H1 (cell line): ENCODE results near the gene MKI67. TPM values are rescaled to one million over a fixed set of nuclear protein-coding genes. Genes with fewer than 3 reads are reported as not detected.

Experiments used
- CTCF ChIA-PET: fragments of 300-600 bp; sonication (Branson Sonifier 250); formaldehyde crosslinking; loops from one replicate; lab custom pipeline; 2021; ENCODE audit not compliant: partially characterized antibody; lab: Charles Lee
- POLR2A ChIA-PET: fragments of 300-600 bp; sonication (Branson Sonifier 250); formaldehyde crosslinking; loops from one replicate; lab custom pipeline; 2021; ENCODE audit warnings: inconsistent platforms; ENCODE audit not compliant: partially characterized antibody; lab: Charles Lee
- DNase-seq, 2 experiments: peaks; one replicate each; pipeline versions ENCODE4 v3.0.0 to v3.0.0-alpha.2; 2010 to 2022; ENCODE audit warnings: low spot score in 2 of 2, low read depth in 1 of 2, mixed read lengths in 1 of 2
- FAIRE-seq: peaks from 2 replicates; lab custom pipeline; 2011; peaks lifted over from hg19 to GRCh38; lab: Jason Lieb, UNC
- H2AFZ ChIP-seq: 2 replicates; pipeline ENCODE4 v1.8.1; 2012; ENCODE audit warnings: low read length, inconsistent platforms
- H2AK5ac ChIP-seq: 2 replicates; pipeline ENCODE4 v1.6.1; 2013; ENCODE audit warnings: low read depth, low read length
- H2BK120ac ChIP-seq: replicated peaks from 2 replicates; pipeline ENCODE3; 2013; ENCODE audit warnings: low read depth, low read length, inconsistent platforms
- H2BK12ac ChIP-seq: 2 replicates; pipeline ENCODE4 v1.6.1; 2013; ENCODE audit warnings: low read depth, low read length
- H2BK15ac ChIP-seq: 2 replicates; pipeline ENCODE4 v1.6.1; 2013; ENCODE audit warnings: low read length
- H2BK20ac ChIP-seq: 2 replicates; pipeline ENCODE4 v1.6.1; 2013; ENCODE audit warnings: low read length
- H2BK5ac ChIP-seq: 2 replicates; pipeline ENCODE4 v1.6.1; 2013; ENCODE audit warnings: low read depth, low read length
- H3K14ac ChIP-seq: 2 replicates; pipeline ENCODE4 v1.6.1; 2013; ENCODE audit warnings: inconsistent platforms; ENCODE audit not compliant: insufficient read length
- H3K18ac ChIP-seq: 2 replicates; pipeline ENCODE4 v1.6.1; 2013; ENCODE audit warnings: low read length; ENCODE audit errors: extremely low read depth
- H3K23ac ChIP-seq: 2 replicates; pipeline ENCODE4 v1.6.1; 2013; ENCODE audit warnings: inconsistent platforms; ENCODE audit not compliant: insufficient read length
- H3K23me2 ChIP-seq: 2 replicates; pipeline ENCODE4 v1.6.1; 2013; ENCODE audit warnings: low read depth, low read length
- H3K27ac ChIP-seq: 2 replicates; pipeline ENCODE4 v1.6.1; 2011; ENCODE audit warnings: low read depth, low read length, inconsistent platforms
- H3K27me3 ChIP-seq, 4 experiments: replicated peaks in 1 of 4; 1 replicate in 1 of 4; 2 replicates in 3 of 4; pipeline versions ENCODE4 v1.6.1 to v1.8.1; 2011 to 2013; ENCODE audit warnings: low read length in 3 of 4, mild to moderate bottlenecking in 3 of 4, inconsistent platforms in 2 of 4, mixed read lengths in 2 of 4, moderate library complexity in 1 of 4; ENCODE audit not compliant: control insufficient read depth in 3 of 4, insufficient read depth in 3 of 4; ENCODE audit errors: extremely low read depth in 1 of 4
- H3K36me3 ChIP-seq, 4 experiments: 2 replicates each; pipeline versions ENCODE4 v1.6.1 to v1.8.1; 2011 to 2013; ENCODE audit warnings: mild to moderate bottlenecking in 4 of 4, low read length in 3 of 4, moderate library complexity in 2 of 4, control low read depth in 1 of 4, inconsistent platforms in 1 of 4; ENCODE audit not compliant: insufficient read depth in 4 of 4, control insufficient read depth in 2 of 4
- H3K4ac ChIP-seq: replicated peaks from 2 replicates; pipeline ENCODE3; 2013; ENCODE audit warnings: low read length, low read depth, mixed read lengths, inconsistent platforms; ENCODE audit not compliant: insufficient read length
- H3K4me1 ChIP-seq, 4 experiments: replicated peaks in 1 of 4; 1 replicate in 1 of 4; 2 replicates in 3 of 4; pipeline versions ENCODE4 v1.6.1 to v1.8.1; 2011 to 2013; ENCODE audit warnings: low read length in 3 of 4, inconsistent platforms in 2 of 4, mixed read lengths in 1 of 4; ENCODE audit not compliant: insufficient read depth in 4 of 4, control insufficient read depth in 3 of 4
- H3K4me2 ChIP-seq, 2 experiments: 2 replicates each; pipeline versions ENCODE4 v1.6.1 to v1.8.1; 2011 to 2013; ENCODE audit warnings: low read depth in 2 of 2, low read length in 2 of 2, control low read depth in 1 of 2, inconsistent platforms in 1 of 2, mild to moderate bottlenecking in 1 of 2; ENCODE audit not compliant: insufficient read depth in 1 of 2
- H3K4me3 ChIP-seq, 4 experiments: fragments of 200-600, 300-600 bp in 1 of 4; sonication (generic), shearing (Covaris generic), sonication (Bioruptor Twin) in 1 of 4; 2 replicates each; pipeline versions ENCODE4 v1.5.1 to v1.8.1; 2011 to 2016; ENCODE audit warnings: low read length in 4 of 4, low read depth in 3 of 4, control low read depth in 2 of 4, inconsistent platforms in 2 of 4, mild to moderate bottlenecking in 2 of 4, mixed read lengths in 1 of 4, moderate library complexity in 1 of 4; ENCODE audit not compliant: insufficient read depth in 2 of 4; ENCODE audit errors: extremely low read depth in 1 of 4
- H3K56ac ChIP-seq: replicated peaks from 2 replicates; pipeline ENCODE3; 2013; ENCODE audit warnings: low read depth, mild to moderate bottlenecking, mixed read lengths, low read length, inconsistent platforms; ENCODE audit not compliant: insufficient read length
- H3K79me1 ChIP-seq: 2 replicates; pipeline ENCODE4 v1.6.1; 2013; ENCODE audit warnings: low read depth, low read length, control low read depth
- H3K79me2 ChIP-seq, 2 experiments: 2 replicates each; pipeline versions ENCODE4 v1.6.1 to v1.8.1; 2012 to 2013; ENCODE audit warnings: low read length in 2 of 2, mild to moderate bottlenecking in 2 of 2, inconsistent platforms in 1 of 2; ENCODE audit not compliant: insufficient read depth in 2 of 2, control insufficient read depth in 1 of 2
- H3K9ac ChIP-seq, 4 experiments: replicated peaks in 1 of 4; 1 replicate in 1 of 4; 2 replicates in 3 of 4; pipeline versions ENCODE4 v1.6.1 to v1.8.1; 2011 to 2013; ENCODE audit warnings: low read depth in 3 of 4, low read length in 3 of 4, control low read depth in 2 of 4, mild to moderate bottlenecking in 2 of 4, moderate library complexity in 2 of 4, inconsistent platforms in 1 of 4; ENCODE audit errors: extremely low read depth in 1 of 4
- H3K9me3 ChIP-seq, 2 experiments: 2 replicates each; pipeline versions ENCODE4 v1.6.1 to v1.8.1; 2012 to 2013; ENCODE audit warnings: mild to moderate bottlenecking in 2 of 2, moderate library complexity in 2 of 2, control low read depth in 1 of 2, inconsistent platforms in 1 of 2, low read depth in 1 of 2, low read length in 1 of 2, mixed read lengths in 1 of 2; ENCODE audit not compliant: insufficient read depth in 2 of 2
- H4K20me1 ChIP-seq, 2 experiments: replicated peaks in 1 of 2; 2 replicates each; pipeline versions ENCODE3 to v1.8.1; 2011 to 2013; ENCODE audit warnings: inconsistent platforms in 2 of 2, low read length in 2 of 2, mild to moderate bottlenecking in 1 of 2; ENCODE audit not compliant: insufficient read depth in 2 of 2, control insufficient read depth in 1 of 2
- H4K5ac ChIP-seq: 2 replicates; pipeline ENCODE4 v1.6.1; 2013; ENCODE audit warnings: low read length, low read depth, mixed read lengths, inconsistent platforms; ENCODE audit not compliant: insufficient read length
- H4K8ac ChIP-seq: 2 replicates; pipeline ENCODE4 v1.8.0; 2013; ENCODE audit warnings: mild to moderate bottlenecking, moderate library complexity, low read length, inconsistent platforms; ENCODE audit not compliant: insufficient read depth; ENCODE audit errors: extremely low read depth
- H4K91ac ChIP-seq: replicated peaks from 2 replicates; pipeline ENCODE3; 2013; ENCODE audit warnings: low read length, mixed read lengths, inconsistent platforms; ENCODE audit not compliant: insufficient read length
- CEBPB ChIP-seq: IDR thresholded peaks from 2 replicates; pipeline ENCODE4 v1.6.1; 2012; ENCODE audit warnings: low read depth, low read length
- JUND ChIP-seq: IDR thresholded peaks from 2 replicates; pipeline ENCODE4 v1.6.1; 2011; ENCODE audit warnings: mild to moderate bottlenecking, improper control_type of control experiment, low read length
- TEAD4 ChIP-seq: IDR thresholded peaks from 2 replicates; pipeline ENCODE4 v1.6.1; 2012; ENCODE audit warnings: low read depth, low read length, inconsistent platforms, mixed read lengths
- WGBS, 2 experiments: shearing (Covaris generic) in 1 of 2; methylation state at CpG; one replicate each; pipeline versions ENCODE4 v1.1.6 to v1.1.7; 2013 to 2015; ENCODE audit warnings: low lambda C conversion rate in 2 of 2, mixed read lengths in 2 of 2, inconsistent platforms in 1 of 2, low coverage in 1 of 2, missing lambda C conversion rate in 1 of 2; ENCODE audit not compliant: insufficient replicate concordance in 2 of 2, insufficient coverage in 1 of 2, insufficient read length in 1 of 2; ENCODE audit errors: extremely low coverage in 1 of 2, missing lambda C conversion rate in 1 of 2; 5-methylcytosine and 5-hydroxymethylcytosine counted together
- polyA plus RNA-seq, 7 experiments: library from polyadenylated mRNA; depleted of rRNA in 3 of 7; stranded (reverse) in 5 of 7; unstranded in 2 of 7; fragments of >200 nt in 5 of 7; fragments of 200-250 nt in 2 of 7; gene quantifications; 1 replicate in 5 of 7; 2 replicates in 1 of 7; 4 replicates in 1 of 7; pipeline versions ENCODE4 v1.2.1 to v1.2.3, GENCODE V29; 2011 to 2013; ENCODE audit warnings: missing spikeins in 2 of 7, mixed read lengths in 2 of 7
- total RNA-seq: library from RNA; stranded (reverse); fragmentation: NEBNext Ultra II Directional; extraction: Animal tissue kit (Norgen Biotek cat#: 25700); gene quantifications from 2 replicates; pipeline ENCODE4 v1.2.1, GENCODE V29; 2021

The MKI67 gene
- total and polyA plus RNA-seq, 2 of the 8 experiments (the other 6 are each of a cell fraction or from before 2014, with no cell fraction given) = 15.8 to 85.1 TPM

DNA sequence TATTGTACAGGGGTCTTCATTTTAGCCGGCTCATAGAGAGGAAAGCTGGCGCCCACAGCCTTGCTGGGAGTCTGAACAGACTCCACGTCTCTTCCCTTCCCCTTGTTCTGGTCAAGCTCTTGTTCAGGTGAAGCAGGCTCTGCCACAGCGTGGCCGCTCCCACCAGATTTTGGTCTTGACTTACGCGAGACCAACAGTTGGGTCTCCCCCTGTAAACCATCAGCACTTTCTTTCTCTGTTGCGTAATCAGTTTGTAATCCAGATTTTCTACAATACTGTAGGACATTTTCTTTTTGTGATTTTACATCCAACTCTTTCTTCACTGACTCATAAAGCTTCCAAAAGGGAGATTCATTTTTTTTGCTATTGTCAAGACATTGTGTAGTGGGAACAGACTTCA lies 10.9 kb downstream of the MKI67 start:
- peaks cover 0 to 1% of the 10 kb centered on the region in 2 experiments for H4K20me1 ChIP-seq
- H3K23ac ChIP-seq = no peak overlapping the region
- no peak overlapping the region for H2AFZ ChIP-seq
- H2BK20ac ChIP-seq = no peak overlapping the region
- H2BK12ac ChIP-seq = no peak overlapping the region
- CTCF ChIA-PET = interaction anchor here (0.7 to 3.2 kb wide), 10 partner anchors 9 to 39 kb away, joined by 3 to 20 read pairs (median 4); no protein-coding TSS in a partner anchor
- H3K4me1 ChIP-seq = no peaks in the 10 kb centered on the region
- H3K9ac ChIP-seq = no peak overlapping the region
- H3K14ac ChIP-seq = no peak overlapping the region
- H3K4me2 ChIP-seq = no peak overlapping the region
- H3K79me1 ChIP-seq = no peaks in the 10 kb centered on the region
- no peak overlapping the region for H2AK5ac ChIP-seq
- H3K79me2 ChIP-seq = no peaks in the 10 kb centered on the region
- no peaks in the 10 kb centered on the region for H3K27me3 ChIP-seq
- no peaks in the 10 kb centered on the region for H3K23me2 ChIP-seq
- H3K9me3 ChIP-seq = no peaks in the 10 kb centered on the region
- TF ChIP-seq TEAD4 (no peak), CEBPB (peak; percentile 59; the same call in 1 of the 2 replicates), JUND (no peak)
- H3K4me3 ChIP-seq = no peak overlapping the region
- H3K18ac ChIP-seq = no peak overlapping the region
- no peak overlapping the region for H4K5ac ChIP-seq
- DNase-seq (no peak), FAIRE-seq (no peak)
- no peak overlapping the region for H3K4ac ChIP-seq
- H2BK5ac ChIP-seq = no peak overlapping the region
- no peak overlapping the region for H4K91ac ChIP-seq
- no peak overlapping the region for H2BK120ac ChIP-seq
- POLR2A ChIA-PET = interaction anchor here (1.1 kb wide), 1 partner anchor 10 kb away, joined by 3 read pairs; no protein-coding TSS in a partner anchor
- H2BK15ac ChIP-seq = no peak overlapping the region
- no peak overlapping the region for H4K8ac ChIP-seq
- no peak overlapping the region for H3K27ac ChIP-seq
- no peak overlapping the region for H3K56ac ChIP-seq
- peaks cover 28 to 75% (median 69%) of the 10 kb centered on the region in 4 experiments for H3K36me3 ChIP-seq
- whole genome bisulfite sequencing, 2 experiments = 91% methylated on average over 8 of the region's 8 CpGs; no CpG with 5 or more reads in 1 of the 2 experiments
